GM21576 (cell line): ENCODE results near the gene ISL2.
"Not testable (repeated sequence)": the region's sequence is repeated elsewhere in the genome, so short reads cannot be mapped to it uniquely, and the experiment has no call there.

Source experiments
- ATAC-seq: cut with Tn5 transposase; IDR thresholded peaks from one replicate; pipeline ENCODE4 v1.9.1; 2021; ENCODE audit warnings: mild to moderate bottlenecking, moderate library complexity; ENCODE audit not compliant: unreplicated experiment

Gene ISL2

GRCh38 chr15:76336254-76337058 is at the start of gene ISL2:
Gene ISL2 (plus strand): TSS chr15:76336773. CDS start chr15:76336884, 111 bp downstream.
- peak; percentile 46 for ATAC-seq

GRCh38 chr15:76289582-76289981 is 47.0 kb upstream of the ISL2 start:
- ATAC-seq: no peak

GRCh38 chr15:76293361-76293760 is 43.2 kb upstream of the ISL2 start:
- no peak for ATAC-seq

GRCh38 chr15:76294463-76294862 is 42.1 kb upstream of the ISL2 start:
- ATAC-seq: not testable (repeated sequence)

- no peak for ATAC-seq
These were observed 39.7 kb upstream of the ISL2 start for GRCh38 chr15:76296849-76297248.

DNA sequence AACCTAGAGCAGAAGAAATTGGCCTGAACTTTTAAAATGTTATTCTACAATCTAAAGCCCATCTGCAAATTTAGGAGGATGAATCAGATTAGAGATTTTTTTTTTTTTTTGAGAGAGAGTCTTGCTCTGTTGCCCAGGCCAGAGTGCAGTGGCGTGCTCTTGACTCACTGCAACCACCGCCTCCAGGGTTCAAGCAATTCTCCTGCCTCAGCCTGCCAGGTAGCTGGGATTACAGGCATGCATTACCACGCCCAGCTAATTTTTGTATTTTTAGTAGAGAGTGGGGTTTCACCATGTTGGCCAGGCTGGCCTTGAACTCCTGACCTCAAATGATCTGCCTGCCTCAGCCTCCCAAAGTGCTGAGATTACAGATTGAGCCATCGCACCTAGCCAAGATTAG is 38.6 kb upstream of the ISL2 start:
- not testable (repeated sequence) for ATAC-seq

GRCh38 chr15:76298986-76299385 is 37.6 kb upstream of the ISL2 start:
- ATAC-seq: no peak

- ATAC-seq: no peak
These were observed 36.8 kb upstream of the ISL2 start for GRCh38 chr15:76299786-76300185.

- ATAC-seq: no peak
These were observed 32.7 kb upstream of the ISL2 start for GRCh38 chr15:76303909-76304308.

GRCh38 chr15:76309601-76310330 is 26.8 kb upstream of the ISL2 start:
- ATAC-seq: no peak

- no peak for ATAC-seq
These were observed 26.0 kb upstream of the ISL2 start for GRCh38 chr15:76310475-76311099.

DNA sequence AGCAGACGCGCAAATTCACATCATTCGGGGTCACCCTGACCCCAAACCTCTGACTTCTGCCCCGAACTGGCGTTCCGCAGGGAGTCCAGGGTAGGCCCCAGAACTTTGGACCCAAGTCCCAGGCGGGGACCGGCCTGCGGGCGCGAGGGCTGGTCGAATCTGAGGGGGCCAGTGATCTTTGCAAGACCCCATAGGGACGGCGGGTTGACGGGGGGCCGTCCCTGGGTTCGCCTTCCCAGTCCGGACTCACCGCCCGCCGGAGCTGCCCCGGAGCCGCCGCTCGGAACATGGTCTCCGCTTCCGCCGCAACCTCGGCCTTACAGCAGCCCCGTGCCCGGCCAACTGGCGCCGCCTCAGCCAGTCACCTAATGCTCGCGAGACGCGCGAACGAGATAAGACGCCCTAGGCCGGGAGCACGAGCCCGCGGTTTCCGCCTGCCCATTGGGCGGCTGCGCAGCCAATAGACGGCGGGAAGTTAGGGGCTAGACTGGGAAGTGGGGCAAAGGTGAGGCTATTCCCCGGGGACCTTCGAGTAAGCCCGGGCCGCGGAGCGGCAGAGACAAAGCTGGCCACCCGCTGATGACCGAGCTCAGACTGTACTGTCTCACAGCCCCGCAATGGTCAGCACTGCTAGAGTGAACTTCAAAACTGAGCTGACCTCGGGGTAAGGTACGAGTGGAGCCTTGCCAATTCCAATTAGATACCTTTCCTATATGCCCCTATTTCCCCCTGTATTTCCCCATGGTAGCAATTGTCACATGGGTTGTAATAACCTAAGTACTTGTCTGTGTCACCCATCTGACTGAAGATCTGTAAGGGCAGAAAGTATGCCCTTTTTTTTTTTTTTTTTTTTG is 25.2 kb upstream of the ISL2 start, which contains the start of gene ETFA:
Gene ETFA, minus strand, starts transcription at position 370 of the 854 bp plus-strand sequence. Its CDS starts 81 bp downstream, at position 289.
- ATAC-seq: peak; percentile 94

DNA sequence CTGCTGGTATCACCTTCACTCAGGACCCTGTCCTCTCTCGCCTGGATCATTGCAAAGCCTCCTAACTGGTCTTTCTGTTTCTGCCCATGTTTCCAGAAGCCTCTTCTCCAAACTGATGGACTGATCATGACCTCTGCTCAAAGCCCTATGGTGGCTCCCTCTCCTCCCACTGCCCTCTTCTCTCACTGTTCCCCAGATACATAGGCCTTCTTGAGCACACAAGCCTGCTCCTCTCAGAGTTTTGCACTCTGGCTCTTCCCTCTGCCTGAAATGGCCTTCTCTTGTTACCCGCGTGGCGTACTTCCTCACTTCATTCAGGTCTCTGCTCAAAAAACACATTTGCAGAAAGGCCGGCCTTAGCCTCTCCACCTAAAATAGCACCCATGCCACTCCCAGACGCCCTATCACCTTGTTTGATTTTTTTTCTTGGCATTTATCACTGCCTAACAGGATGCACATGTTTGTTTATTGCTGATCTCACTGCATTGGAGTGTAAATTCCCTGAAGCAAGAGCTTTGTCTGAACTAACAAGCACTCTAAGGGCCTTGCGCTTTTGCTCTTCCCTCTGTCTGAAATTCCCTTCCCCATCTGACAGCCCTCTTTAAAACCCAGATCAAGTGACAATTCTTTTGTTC is 23.9 kb upstream of the ISL2 start:
- no peak for ATAC-seq

GRCh38 chr15:76313175-76313567 is 23.4 kb upstream of the ISL2 start:
- not testable (repeated sequence) for ATAC-seq

DNA sequence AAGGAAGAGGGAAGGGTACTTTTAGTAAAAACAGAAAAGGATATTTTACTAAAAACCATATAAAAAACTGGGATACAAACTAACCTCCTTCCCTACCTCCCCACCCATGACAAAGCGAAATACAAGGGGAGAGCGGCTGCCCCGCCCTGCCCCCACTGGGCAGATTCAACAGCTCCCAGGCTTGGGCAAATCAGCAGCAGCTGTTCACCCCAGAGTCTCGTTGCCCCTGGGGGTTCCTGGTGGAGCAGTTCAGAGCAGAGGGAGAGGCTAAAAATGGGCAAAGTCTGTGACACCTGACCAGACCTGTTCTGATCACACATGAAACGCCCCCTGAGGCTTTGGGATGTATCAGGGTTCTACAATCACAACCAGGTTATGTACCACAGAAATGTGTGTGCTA is 22.8 kb upstream of the ISL2 start:
- no peak for ATAC-seq

- ATAC-seq: no peak
These were observed 16.6 kb upstream of the ISL2 start for GRCh38 chr15:76320012-76320411.

DNA sequence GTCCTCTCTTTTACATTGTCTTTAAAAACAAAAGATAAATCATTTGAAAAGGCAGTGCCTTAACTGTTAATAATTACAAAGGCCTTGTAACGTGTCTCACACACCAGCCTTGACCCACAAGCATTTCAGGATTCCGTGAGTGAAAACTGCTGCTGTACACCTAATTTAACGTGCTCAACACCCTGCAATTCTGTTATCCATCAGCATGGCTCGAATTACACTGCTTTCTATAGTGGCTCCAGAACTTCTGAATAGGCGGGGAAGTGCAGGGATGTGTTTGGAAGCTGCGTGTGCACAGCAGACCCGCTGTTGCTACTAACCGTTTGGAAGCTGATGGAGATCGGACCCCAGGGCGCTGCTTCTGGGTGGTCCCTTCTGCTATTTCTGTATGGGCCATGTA is 15.4 kb upstream of the ISL2 start:
- ATAC-seq: no peak

GRCh38 chr15:76321602-76322001 is 15.0 kb upstream of the ISL2 start:
- no peak for ATAC-seq

DNA sequence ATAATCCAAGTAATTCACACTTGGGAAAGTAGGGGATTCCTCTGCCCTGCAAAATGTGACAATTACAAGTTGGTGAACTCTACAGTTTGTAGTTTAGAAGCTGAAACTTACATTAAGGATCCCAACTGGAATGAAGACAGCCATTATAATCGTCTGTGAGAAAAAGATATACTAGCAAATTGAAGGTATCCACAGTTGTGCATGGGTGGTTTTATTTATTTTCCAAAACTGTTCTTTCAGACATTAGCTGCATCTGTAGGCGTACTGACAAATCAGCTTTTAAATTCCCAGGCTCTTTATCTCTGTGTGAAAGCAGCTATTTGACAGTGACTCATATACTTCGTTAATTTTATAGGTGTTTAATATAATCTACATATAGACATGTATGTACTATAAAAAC is 12.5 kb upstream of the ISL2 start:
- no peak for ATAC-seq

DNA sequence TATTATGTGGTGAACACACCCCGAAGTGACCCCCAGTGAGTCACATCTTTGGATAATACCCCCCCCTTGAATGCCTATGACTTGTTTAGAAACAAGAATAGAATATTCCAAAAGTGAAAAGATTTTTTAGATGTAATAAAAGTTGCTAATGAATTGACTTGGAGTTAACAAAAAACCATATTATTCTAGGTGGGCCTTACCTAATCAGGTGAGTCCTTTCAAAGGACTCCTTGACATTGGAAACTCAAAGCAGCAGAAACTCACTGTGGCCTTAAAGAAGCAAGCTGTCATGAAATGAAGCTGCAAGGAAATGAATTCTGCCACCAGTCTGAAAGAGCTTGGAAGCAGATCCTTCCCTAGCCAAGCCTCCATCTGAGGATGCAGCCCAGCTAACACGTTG is 10.9 kb upstream of the ISL2 start:
- no peak for ATAC-seq
